HCT116 (cell line): Measurements from ENCODE around the gene TSKU. TPM values are rescaled to one million over a fixed set of nuclear protein-coding genes. Genes with fewer than 3 reads are reported as not detected.

Experiments
- ATAC-seq: fragments of 200-7000 bp; cut with Tn5 transposase; 2 replicates; pipeline ENCODE4 v1.9.1; 2020; ENCODE audit warnings: mild to moderate bottlenecking, moderate library complexity
- BruUV-seq: library from RNA; stranded (reverse); fragments of 400-500 nt; replicated peaks from 2 replicates; lab custom pipeline; 2021; lab: Mats Ljungman, UMichigan
- CTCF ChIA-PET: fragments of 300-600 bp; sonication (Branson Sonifier 250); formaldehyde crosslinking; loops from one replicate; lab custom pipeline; 2021; ENCODE audit warnings: antibody characterized with exemption; lab: Charles Lee
- POLR2A ChIA-PET: fragments of 300-600, 350-600 bp; sonication (Branson Sonifier 250); formaldehyde crosslinking; loops from one replicate; lab custom pipeline; 2021; ENCODE audit warnings: antibody characterized with exemption; lab: Charles Lee
- RAD21 ChIA-PET, 2 experiments: fragments of 300-600 bp; sonication (Branson Sonifier 250); formaldehyde crosslinking; loops; one replicate each; lab custom pipeline; 2023; ENCODE audit warnings: low total read pairs in 2 of 2; ENCODE audit not compliant: uncharacterized antibody in 2 of 2, unreplicated experiment in 2 of 2, low non-redundant PET in 1 of 2; lab: Charles Lee
- DNase-seq: peaks from one replicate; pipeline ENCODE4 v3.0.0-alpha.2; 2010; ENCODE audit warnings: low read depth, low spot score
- H2AFZ ChIP-seq: fragments of 200-600 bp; shearing (Covaris generic), sonication (generic); 2 replicates; pipeline ENCODE4 v1.6.1; 2017; ENCODE audit warnings: low read depth, mixed run types, mixed read lengths, antibody characterized with exemption, low read length; ENCODE audit not compliant: poor library complexity, severe bottlenecking
- H3K27ac ChIP-seq: 2 replicates; pipeline ENCODE4 v1.5.1; 2012; ENCODE audit warnings: low read depth, low read length
- H3K27me3 ChIP-seq: fragments of 200-600 bp; sonication (generic); 2 replicates; pipeline ENCODE4 v1.6.1; 2016; ENCODE audit warnings: mixed run types, low read length, mixed read lengths; ENCODE audit not compliant: insufficient read depth
- H3K36me3 ChIP-seq, 2 experiments: fragments of 200-500 bp in 1 of 2; fragments of 200-600 bp in 1 of 2; sonication (Bioruptor generic) in 1 of 2; sonication (generic) in 1 of 2; 2 replicates each; pipeline versions ENCODE4 v1.5.1 to v1.6.1; 2014 to 2016; ENCODE audit warnings: low read length in 2 of 2, inconsistent platforms in 1 of 2, mixed read lengths in 1 of 2, mixed run types in 1 of 2; ENCODE audit not compliant: insufficient read depth in 2 of 2, control insufficient read depth in 1 of 2
- H3K4me1 ChIP-seq, 2 experiments: fragments of 200-600 bp in 1 of 2; sonication (generic) in 1 of 2; 2 replicates each; pipeline versions ENCODE4 v1.5.1 to v1.6.1; 2012 to 2017; ENCODE audit warnings: low read length in 2 of 2, inconsistent platforms in 1 of 2, mild to moderate bottlenecking in 1 of 2, mixed read lengths in 1 of 2, mixed run types in 1 of 2, moderate library complexity in 1 of 2; ENCODE audit not compliant: insufficient read depth in 2 of 2, control insufficient read depth in 1 of 2
- H3K4me2 ChIP-seq: fragments of 200-600 bp; sonication (generic); 2 replicates; pipeline ENCODE4 v1.6.1; 2017; ENCODE audit warnings: mixed run types, low read length, mixed read lengths
- H3K4me3 ChIP-seq, 2 experiments: fragments of 200-600 bp in 1 of 2; sonication (generic) in 1 of 2; replicated peaks in 1 of 2; 2 replicates each; pipeline ENCODE4 v1.5.1; 2011 to 2016; ENCODE audit warnings: low read length in 2 of 2, control low read depth in 1 of 2, low read depth in 1 of 2, mild to moderate bottlenecking in 1 of 2, mixed read lengths in 1 of 2, mixed run types in 1 of 2
- H3K79me2 ChIP-seq: fragments of 200-600 bp; sonication (generic); 2 replicates; pipeline ENCODE4 v1.6.1; 2017; ENCODE audit warnings: mild to moderate bottlenecking, mixed run types, low read length, moderate library complexity, mixed read lengths; ENCODE audit not compliant: insufficient read depth
- H3K9ac ChIP-seq: fragments of 200-600 bp; sonication (generic); 2 replicates; pipeline ENCODE4 v1.6.1; 2016; ENCODE audit warnings: low read length, mixed read lengths
- H3K9me2 ChIP-seq: fragments of 200-600 bp; sonication (generic), shearing (Covaris generic); 2 replicates; pipeline ENCODE4 v1.6.1; 2017; ENCODE audit warnings: mixed run types, mild to moderate bottlenecking, moderate library complexity; ENCODE audit not compliant: insufficient read depth
- H3K9me3 ChIP-seq, 2 experiments: fragments of 200-500 bp in 1 of 2; fragments of 200-600 bp in 1 of 2; sonication (Bioruptor generic) in 1 of 2; sonication (generic) in 1 of 2; 2 replicates each; pipeline ENCODE4 v1.6.1; 2014 to 2017; ENCODE audit warnings: low read length in 2 of 2, mixed read lengths in 2 of 2, inconsistent platforms in 1 of 2, low read depth in 1 of 2, mild to moderate bottlenecking in 1 of 2, mixed run types in 1 of 2, moderate library complexity in 1 of 2; ENCODE audit not compliant: control insufficient read depth in 1 of 2, insufficient read depth in 1 of 2
- H4K20me1 ChIP-seq: fragments of 200-600 bp; sonication (generic), shearing (Covaris generic); 2 replicates; pipeline ENCODE4 v1.6.1; 2017; ENCODE audit warnings: mixed run types, mild to moderate bottlenecking, moderate library complexity; ENCODE audit not compliant: insufficient read depth
- CBX3 ChIP-seq: IDR thresholded peaks from 2 replicates; pipeline ENCODE4 v1.6.1; 2012; ENCODE audit warnings: low read depth
- EZH2 ChIP-seq: fragments of 200-600 bp; sonication (generic); IDR thresholded peaks from 2 replicates; pipeline ENCODE4 v1.6.1; 2017; ENCODE audit warnings: antibody characterized with exemption, mixed run types
- POLR2AphosphoS5 ChIP-seq: IDR thresholded peaks from 2 replicates; pipeline ENCODE4 v1.6.1; 2011; ENCODE audit warnings: mild to moderate bottlenecking, low read depth, low read length, moderate library complexity
- RAD21 ChIP-seq: IDR thresholded peaks from 2 replicates; pipeline ENCODE4 v1.6.1; 2012; ENCODE audit warnings: low read depth, mild to moderate bottlenecking
- TCF7L2 ChIP-seq: IDR thresholded peaks from 2 replicates; pipeline ENCODE4 v1.7.0; 2011; ENCODE audit warnings: borderline replicate concordance, inconsistent platforms; ENCODE audit not compliant: insufficient read depth, insufficient read length; ENCODE audit errors: extremely low read depth
- YY1 ChIP-seq: IDR thresholded peaks from 2 replicates; pipeline ENCODE4 v1.6.1; 2011; ENCODE audit warnings: low read length, low read depth, moderate library complexity, mild to moderate bottlenecking; ENCODE audit not compliant: insufficient replicate concordance; ENCODE audit errors: extremely low read depth
- ZFX ChIP-seq: fragments of 450-650 bp; IDR thresholded peaks from 2 replicates; pipeline ENCODE4 v1.6.1; 2017
- intact Hi-C: fragments of 100-400 bp; cut with micrococcal nuclease; formaldehyde crosslinking; loops from 2 replicates; pipeline ENCODE4 v1.10.0; 2022
- total RNA-seq: library from RNA; stranded (reverse); gene quantifications from one replicate; pipeline ENCODE4 v1.2.1, GENCODE V29; 2021; ENCODE audit not compliant: unreplicated experiment
- TF ChIP-seq, protein P1 (sequence below): IDR thresholded peaks from 2 replicates; pipeline ENCODE4 v1.6.1; 2012
- TF ChIP-seq, protein P2 (sequence below), 3 experiments: fragments of 200-600 bp in 1 of 3; sonication (generic) in 1 of 3; IDR thresholded peaks in 2 of 3; conservative IDR thresholded peaks in 1 of 3; 2 replicates each; pipeline ENCODE4 v1.5.1; 2012 to 2017; ENCODE audit warnings: low read depth in 2 of 3, low read length in 2 of 3, antibody characterized with exemption in 1 of 3, borderline replicate concordance in 1 of 3, control low read depth in 1 of 3, mild to moderate bottlenecking in 1 of 3, mixed read lengths in 1 of 3, mixed run types in 1 of 3, moderate library complexity in 1 of 3; ENCODE audit not compliant: insufficient read depth in 1 of 3
- TF ChIP-seq, protein P3 (sequence below): IDR thresholded peaks from 2 replicates; pipeline ENCODE4 v1.6.1; 2012

The TSKU gene
- total RNA-seq, 1 experiment from 2014 or later = 21.9 TPM

DNA sequence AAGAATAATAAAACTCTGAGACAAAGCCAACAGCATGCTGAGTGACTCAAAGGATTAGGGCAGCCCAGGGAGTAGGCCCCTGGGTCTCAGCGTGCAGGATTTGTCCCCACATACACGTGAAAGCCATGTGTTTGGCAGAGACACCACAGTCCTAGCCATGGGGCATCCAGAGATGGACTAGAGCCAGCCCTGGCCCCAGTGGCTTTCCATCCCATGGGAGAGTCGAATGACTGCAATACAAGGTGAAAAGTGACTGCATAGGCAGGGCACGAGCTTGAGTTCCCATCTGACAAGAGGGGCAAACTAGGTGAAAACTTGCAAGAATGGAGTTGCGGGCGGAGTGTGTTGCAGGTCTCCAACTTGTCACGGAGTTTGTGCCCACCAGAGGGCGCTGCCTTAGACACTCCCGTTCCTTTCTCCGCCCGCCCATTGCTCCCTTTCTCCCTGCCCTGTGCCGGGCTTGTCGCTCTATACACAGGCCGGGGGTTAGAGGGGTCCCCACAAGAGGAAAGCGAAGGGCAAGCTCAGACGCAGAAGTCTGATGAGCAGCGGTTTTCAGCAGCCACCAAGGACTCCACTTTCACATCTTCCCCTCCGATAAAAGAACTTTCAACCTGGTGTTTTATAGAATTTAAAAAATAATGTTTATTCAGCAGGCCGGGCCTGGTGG, 24.2 kb downstream of the TSKU start:
- ChIA-PET RAD21 (no interaction called here), POLR2A (no interaction called here), CTCF (interaction anchor here (0.6 to 3.0 kb wide), 6 partner anchors 9 to 113 kb away, joined by 3 to 45 read pairs (median 3); no protein-coding TSS in a partner anchor)
- Histone ChIP-seq H2AFZ (peak overlapping the region; percentile 99), H3K79me2 (no peaks in the 10 kb centered on the region), H4K20me1 (no peaks in the 10 kb centered on the region), H3K9ac (no peak overlapping the region), H3K9me2 (no peaks in the 10 kb centered on the region), H3K9me3 (no peaks in the 10 kb centered on the region), H3K4me3 (no peak overlapping the region), H3K4me2 (peak overlapping the region; percentile 68), H3K4me1 (peaks cover 0 to 3% of the 10 kb centered on the region in 2 experiments; a peak in 2 of 4 replicates), H3K36me3 (no peaks in the 10 kb centered on the region), H3K27ac (no peak overlapping the region), H3K27me3 (no peaks in the 10 kb centered on the region)
- intact Hi-C loops = loop anchor here (1.0 to 5.0 kb wide), 4 partner anchors 31 to 285 kb away; partner anchors contain the start of gene ACER3
- BruUV-seq = no TSS peak
- no peak for DNase-seq
- TF ChIP-seq EZH2 (no peak), CBX3 (peak; percentile 41; the same call in 1 of the 2 replicates), ZFX (no peak), POLR2AphosphoS5 (peak; percentile 24; the same call in 1 of the 2 replicates), TCF7L2 (no peak), YY1 (no peak), RAD21 (peak; percentile 73)
- TF ChIP-seq, protein P1, sequence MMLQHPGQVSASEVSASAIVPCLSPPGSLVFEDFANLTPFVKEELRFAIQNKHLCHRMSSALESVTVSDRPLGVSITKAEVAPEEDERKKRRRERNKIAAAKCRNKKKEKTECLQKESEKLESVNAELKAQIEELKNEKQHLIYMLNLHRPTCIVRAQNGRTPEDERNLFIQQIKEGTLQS = no peak
- TF ChIP-seq, protein P2, sequence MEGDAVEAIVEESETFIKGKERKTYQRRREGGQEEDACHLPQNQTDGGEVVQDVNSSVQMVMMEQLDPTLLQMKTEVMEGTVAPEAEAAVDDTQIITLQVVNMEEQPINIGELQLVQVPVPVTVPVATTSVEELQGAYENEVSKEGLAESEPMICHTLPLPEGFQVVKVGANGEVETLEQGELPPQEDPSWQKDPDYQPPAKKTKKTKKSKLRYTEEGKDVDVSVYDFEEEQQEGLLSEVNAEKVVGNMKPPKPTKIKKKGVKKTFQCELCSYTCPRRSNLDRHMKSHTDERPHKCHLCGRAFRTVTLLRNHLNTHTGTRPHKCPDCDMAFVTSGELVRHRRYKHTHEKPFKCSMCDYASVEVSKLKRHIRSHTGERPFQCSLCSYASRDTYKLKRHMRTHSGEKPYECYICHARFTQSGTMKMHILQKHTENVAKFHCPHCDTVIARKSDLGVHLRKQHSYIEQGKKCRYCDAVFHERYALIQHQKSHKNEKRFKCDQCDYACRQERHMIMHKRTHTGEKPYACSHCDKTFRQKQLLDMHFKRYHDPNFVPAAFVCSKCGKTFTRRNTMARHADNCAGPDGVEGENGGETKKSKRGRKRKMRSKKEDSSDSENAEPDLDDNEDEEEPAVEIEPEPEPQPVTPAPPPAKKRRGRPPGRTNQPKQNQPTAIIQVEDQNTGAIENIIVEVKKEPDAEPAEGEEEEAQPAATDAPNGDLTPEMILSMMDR (IDR thresholded peaks at IDR 0.05 in 2 of 3, conservative IDR thresholded peaks at IDR 0.05 in 1 of 3; ENCODE audit: borderline replicate concordance in 1 of 3, insufficient read depth in 1 of 3, low read depth in 2 of 3, low read length in 2 of 3) = peak; percentile 77 to 83 (median 82)
- TF ChIP-seq, protein P3, sequence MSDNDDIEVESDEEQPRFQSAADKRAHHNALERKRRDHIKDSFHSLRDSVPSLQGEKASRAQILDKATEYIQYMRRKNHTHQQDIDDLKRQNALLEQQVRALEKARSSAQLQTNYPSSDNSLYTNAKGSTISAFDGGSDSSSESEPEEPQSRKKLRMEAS = no peak; the same call in 1 of the 2 replicates
- ATAC-seq = peak; percentile 93
